K562 (cell line): Measurements from ENCODE around the gene MYH15. TPM values are rescaled to one million over a fixed set of nuclear protein-coding genes. Genes with fewer than 3 reads are reported as not detected.
A peak's percentile ranks its signal among the peaks of the same experiment; 100 is the strongest.

ENCODE experiments used
- ATAC-seq: fragments of 200-7000 bp; cut with Tn5 transposase; 3 replicates; pipeline ENCODE4 v1.9.1; 2020; ENCODE audit warnings: moderate library complexity
- Bru-seq: library from RNA; stranded (reverse); fragments of 400-500 nt; gene quantifications from one replicate; lab custom pipeline; 2021; lab: Mats Ljungman, UMichigan
- BruChase-seq, 2 experiments: library from RNA; stranded (reverse); fragments of 400-500 nt; gene quantifications; one replicate each; lab custom pipeline; 2021; lab: Mats Ljungman, UMichigan
- BruUV-seq: library from RNA; stranded (reverse); fragments of 400-500 nt; replicated peaks from 2 replicates; lab custom pipeline; 2021; lab: Mats Ljungman, UMichigan
- CTCF ChIA-PET: fragments of 300-600 bp; formaldehyde crosslinking; extraction: SDS; loops from one replicate; lab custom pipeline; 2021; ENCODE audit warnings: low intra/inter-chr PET ratio; lab: Yijun Ruan, JAX
- POLR2A ChIA-PET: fragments of 300-600, 350-650 bp; sonication (Branson Sonifier 250); formaldehyde crosslinking; extraction: SDS; loops from one replicate; lab custom pipeline; 2021; ENCODE audit warnings: antibody characterized with exemption, inconsistent platforms; lab: Yijun Ruan, JAX
- DNase-seq, 4 experiments: peaks; one replicate each; pipeline versions ENCODE4 v3.0.0 to v3.0.0-alpha.2; 2011 to 2018; ENCODE audit warnings: low spot score in 3 of 4, mixed read lengths in 3 of 4; ENCODE audit errors: extremely low read depth in 1 of 4
- FAIRE-seq: peaks from 2 replicates; lab custom pipeline; 2011; peaks lifted over from hg19 to GRCh38; lab: Jason Lieb, UNC
- H2AFZ ChIP-seq: 2 replicates; pipeline ENCODE4 v1.6.0; 2011; ENCODE audit warnings: low read depth, low read length, control low read depth, inconsistent platforms
- H3K27ac ChIP-seq: fragments of 200-600 bp; 3 replicates; pipeline ENCODE4 v1.8.0; 2011; ENCODE audit warnings: low read depth, mild to moderate bottlenecking, control low read depth, inconsistent platforms, low read length, moderate library complexity, mixed read lengths; ENCODE audit errors: extremely low read depth
- H3K27me3 ChIP-seq, 2 experiments: fragments of 300-600 bp in 1 of 2; 2 replicates in 1 of 2; 3 replicates in 1 of 2; pipeline versions ENCODE4 v1.6.0 to v1.8.0; 2011; ENCODE audit warnings: inconsistent platforms in 2 of 2, low read length in 2 of 2, mild to moderate bottlenecking in 1 of 2, mixed read lengths in 1 of 2, moderate library complexity in 1 of 2; ENCODE audit not compliant: control insufficient read depth in 2 of 2, insufficient read depth in 2 of 2
- H3K36me3 ChIP-seq: fragments of 300-600 bp; 3 replicates; pipeline ENCODE4 v1.8.0; 2011; ENCODE audit warnings: mild to moderate bottlenecking, low read length, inconsistent platforms; ENCODE audit not compliant: control insufficient read depth, insufficient read depth
- H3K4me1 ChIP-seq, 2 experiments: fragments of 200-600 bp in 1 of 2; replicated peaks in 1 of 2; 2 replicates in 1 of 2; 3 replicates in 1 of 2; pipeline versions ENCODE4 v1.5.1 to v1.8.0; 2011; ENCODE audit warnings: inconsistent platforms in 2 of 2, low read length in 2 of 2, mild to moderate bottlenecking in 1 of 2, mixed read lengths in 1 of 2, moderate library complexity in 1 of 2; ENCODE audit not compliant: control insufficient read depth in 2 of 2, insufficient read depth in 2 of 2
- H3K4me2 ChIP-seq: 2 replicates; pipeline ENCODE4 v1.6.1; 2011; ENCODE audit warnings: low read length, control low read depth, inconsistent platforms, mixed read lengths; ENCODE audit not compliant: insufficient read depth
- H3K4me3 ChIP-seq: fragments of 200-600 bp; sonication (generic), shearing (Covaris generic); 2 replicates; pipeline ENCODE4 v1.5.1; 2016; ENCODE audit warnings: control low read depth, inconsistent platforms
- H3K79me2 ChIP-seq: fragments of 200-600 bp; 3 replicates; pipeline ENCODE4 v1.8.0; 2011; ENCODE audit warnings: low read length, inconsistent platforms; ENCODE audit not compliant: control insufficient read depth, insufficient read depth
- H3K9ac ChIP-seq, 2 experiments: 2 replicates each; pipeline versions ENCODE4 v1.6.0 to v1.6.1; 2011; ENCODE audit warnings: low read depth in 2 of 2, low read length in 2 of 2, control low read depth in 1 of 2, inconsistent platforms in 1 of 2, mild to moderate bottlenecking in 1 of 2, mixed read lengths in 1 of 2; ENCODE audit not compliant: insufficient read depth in 1 of 2
- H3K9me1 ChIP-seq: one replicate; pipeline ENCODE4 v1.6.0; 2011; ENCODE audit warnings: inconsistent platforms, mild to moderate bottlenecking, low read length, moderate library complexity; ENCODE audit not compliant: control insufficient read depth, insufficient read depth
- H3K9me3 ChIP-seq: replicated peaks from 2 replicates; pipeline ENCODE4 v1.5.1; 2011; ENCODE audit warnings: low read depth, low read length, inconsistent platforms; ENCODE audit not compliant: control insufficient read depth, insufficient read depth
- H4K20me1 ChIP-seq: replicated peaks from 2 replicates; pipeline ENCODE4 v1.6.1; 2011; ENCODE audit warnings: low read length, inconsistent platforms, mixed read lengths; ENCODE audit not compliant: control insufficient read depth, insufficient read depth
- BHLHE40 ChIP-seq: IDR thresholded peaks from 2 replicates; pipeline ENCODE4 v1.6.1; 2011; ENCODE audit warnings: low read length, improper control_type of control experiment
- KLF1 ChIP-seq: fragments of 450-650 bp; IDR thresholded peaks from 2 replicates; pipeline ENCODE4 v1.6.1; 2016; ENCODE audit warnings: missing genetic modification characterization, missing compliant biosample characterization
- MTF1 ChIP-seq: fragments of 250-450 bp; sonication (Bioruptor Pico); IDR thresholded peaks from 2 replicates; pipeline ENCODE4 v1.9.0; 2021; ENCODE audit warnings: moderate library complexity, mild to moderate bottlenecking, inconsistent platforms, borderline replicate concordance
- MYNN ChIP-seq, 2 experiments: sonication (generic); formaldehyde crosslinking in 1 of 2; IDR thresholded peaks; 2 replicates each; pipeline versions ENCODE4 v1.5.0 to v1.6.1; 2016 to 2020; ENCODE audit warnings: antibody characterized with exemption in 1 of 2, missing genetic modification reagents in 1 of 2
- NONO ChIP-seq, 2 experiments: fragments of 200-400 bp in 1 of 2; fragments of 450-650 bp in 1 of 2; formaldehyde crosslinking in 1 of 2; IDR thresholded peaks; 2 replicates each; pipeline ENCODE4 v1.6.1; 2017; ENCODE audit warnings: low read depth in 2 of 2, mild to moderate bottlenecking in 2 of 2, moderate library complexity in 2 of 2, low read length in 1 of 2
- RAD21 ChIP-seq, 2 experiments: fragments of 250-450 bp in 1 of 2; fragments of 450-650 bp in 1 of 2; sonication (Bioruptor Pico) in 1 of 2; formaldehyde crosslinking in 1 of 2; IDR thresholded peaks in 1 of 2; conservative IDR thresholded peaks in 1 of 2; 2 replicates each; pipeline versions ENCODE4 v1.4.0 to v1.8.0; 2020 to 2022; ENCODE audit warnings: mild to moderate bottlenecking in 2 of 2, moderate library complexity in 1 of 2
- ZNF695 ChIP-seq: fragments of 450-650 bp; formaldehyde crosslinking; IDR thresholded peaks from 2 replicates; pipeline ENCODE4 v1.4.0; 2020; ENCODE audit warnings: mild to moderate bottlenecking, moderate library complexity
- WGBS: fragments of 100-300 bp; shearing (Covaris generic); methylation state at CpG from one replicate; pipeline ENCODE4 v1.1.6; 2016; ENCODE audit warnings: low coverage, mixed read lengths; ENCODE audit not compliant: insufficient coverage; ENCODE audit errors: missing lambda C conversion rate; 5-methylcytosine and 5-hydroxymethylcytosine counted together
- in situ Hi-C: fragments of 300-500 bp; cut with MboI; formaldehyde crosslinking; loops from 4 replicates; pipeline ENCODE4 v1.15.0; 2018; ENCODE audit warnings: inconsistent platforms, mixed read lengths
- intact Hi-C: fragments of 100-400 bp; cut with micrococcal nuclease; formaldehyde crosslinking; loops from 2 replicates; pipeline ENCODE4 v1.14.2; 2022
- long read RNA-seq, 3 experiments: library from polyadenylated mRNA in 2 of 3; library from RNA in 1 of 3; unstranded in 2 of 3; stranded (forward) in 1 of 3; transcript quantifications; one replicate each; pipeline ENCODE4 v2.0.0, GENCODE V29; 2019 to 2022
- polyA minus RNA-seq, 3 experiments: library from RNA; depleted of rRNA, polyadenylated mRNA; stranded (reverse); fragments of >200 nt; gene quantifications; 2 replicates each; pipeline ENCODE4 v1.2.3, GENCODE V29; 2011
- polyA plus RNA-seq, 8 experiments: library from polyadenylated mRNA; depleted of rRNA in 4 of 8; stranded (reverse) in 5 of 8; unstranded in 3 of 8; fragments of >200 nt; fragmentation: Nextera tagmentation in 2 of 8; fragmentation: Illumina TruSeq in 1 of 8; extraction: Ambion mirVana in 2 of 8; extraction: Trizol in 1 of 8; gene quantifications; 2 replicates each; pipeline versions ENCODE4 v1.2.1 to v1.2.3, GENCODE V29; 2011 to 2014; ENCODE audit warnings: inconsistent platforms in 1 of 8, missing spikeins in 1 of 8
- total RNA-seq, 7 experiments: library from RNA; depleted of rRNA in 6 of 7; stranded (reverse); fragments of >200 nt in 6 of 7; fragmentation: Illumina TruSeq in 2 of 7; extraction: Trizol in 2 of 7; gene quantifications; 2 replicates each; pipeline versions ENCODE4 v1.2.1 to v1.2.3, GENCODE V29; 2011 to 2021; ENCODE audit warnings: low replicate concordance in 1 of 7
- TF ChIP-seq, protein P1 (sequence below): IDR thresholded peaks from 2 replicates; pipeline ENCODE4 v1.6.1; 2014; ENCODE audit warnings: antibody characterized with exemption

Gene MYH15
- 0.14 TPM in 1 of 2 replicates, not detected in the other for total RNA-seq (2011; cell fraction: chromatin; rRNA removed; ENCODE audit: low replicate concordance)
- total RNA-seq (2011; cell fraction: nucleolus; rRNA removed), result not detected in 2 replicates
- total RNA-seq (2011; cell fraction: nucleoplasm; rRNA removed), result 0.15 TPM in 1 of 2 replicates, not detected in the other
- 0.14 and 0.24 TPM in 2 replicates for total RNA-seq (2014; rRNA removed)
- total RNA-seq (2014; rRNA removed; fragmentation: Illumina TruSeq; extraction: Trizol), result 0.22 and 0.25 TPM in 2 replicates
- 0.08 and 0.11 TPM in 2 replicates for total RNA-seq (2015; rRNA removed; fragmentation: Illumina TruSeq; extraction: Trizol)
- total RNA-seq (2021), result 0.07 and 0.29 TPM in 2 replicates
- polyA plus RNA-seq (2011; rRNA removed), result 0.03 and 0.04 TPM in 2 replicates
- polyA plus RNA-seq (2011; cell fraction: cytosol; rRNA removed), result not detected in 2 replicates
- 0.03 and 0.06 TPM in 2 replicates for polyA plus RNA-seq (2011; cell fraction: nucleus; rRNA removed)
- polyA plus RNA-seq (2012), result 0.16 and 10.6 TPM in 2 replicates
- polyA plus RNA-seq (2014; fragmentation: Illumina TruSeq; extraction: Trizol), result 0.12 and 0.17 TPM in 2 replicates
- under 1 TPM; 0.03 to 0.06 TPM for polyA plus RNA-seq (2014; fragmentation: Nextera tagmentation; extraction: Ambion mirVana)
- polyA plus RNA-seq (2014; rRNA removed), result 0.08 and 0.19 TPM in 2 replicates
- polyA minus RNA-seq (2011; rRNA and poly(A)+ RNA removed), result 0.03 and 0.04 TPM in 2 replicates
- not detected in 2 replicates for polyA minus RNA-seq (2011; cell fraction: cytosol; rRNA and poly(A)+ RNA removed)
- polyA minus RNA-seq (2011; cell fraction: nucleus; rRNA and poly(A)+ RNA removed), result under 0.01 and 0.11 TPM in 2 replicates
- percentile 9 among the genes with signal in this experiment for Bru-seq, nascent RNA
- BruChase-seq, experiment 1, labeled RNA remaining after a 2-hour chase, result percentile 24 among the genes with signal in this experiment
- percentile 24 among the genes with signal in this experiment for BruChase-seq, experiment 2, labeled RNA remaining after a 6-hour chase
- long read RNA-seq, experiment 1, result 0 reads
- long read RNA-seq, experiment 2, result 0 reads
- long read RNA-seq, experiment 3, result 0 reads

DNA sequence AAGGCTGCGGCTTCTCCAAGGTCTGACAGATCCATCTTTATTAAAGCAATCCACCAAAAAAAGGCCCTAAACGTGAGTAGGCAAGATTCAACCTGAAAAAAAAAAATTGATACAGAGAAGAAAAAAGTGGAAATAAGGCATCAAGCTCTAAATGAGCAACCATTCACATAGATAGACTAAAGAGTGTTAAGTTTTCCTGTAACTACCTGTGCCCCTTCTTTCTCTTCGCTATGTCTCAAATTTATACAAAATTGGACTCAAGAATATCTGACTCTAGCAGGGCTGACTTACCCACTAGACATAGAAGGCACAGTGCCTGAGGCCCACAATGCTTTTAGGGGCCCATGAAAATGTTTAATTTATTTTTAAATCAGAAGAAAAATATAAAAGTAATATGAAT, at the start of gene MYH15:
TSS of gene MYH15 (minus strand) at position 101 of the 400 bp plus-strand sequence. CDS start at position 35, 66 bp downstream.
- no peak within 1 kb of the TSS for H3K4me2 ChIP-seq
- no peak for FAIRE-seq
- no peak within 1 kb of the TSS for H3K4me3 ChIP-seq
- DNase-seq, result no peak
- H3K9me1 ChIP-seq, result no peaks in the 10 kb centered on the region
- H3K9ac ChIP-seq, result no peak within 1 kb of the TSS
- H3K27me3 ChIP-seq, result no peaks in the 10 kb centered on the region
- no peak within 1 kb of the TSS for H2AFZ ChIP-seq
- H3K27ac ChIP-seq, result no peak within 1 kb of the TSS
- no TSS peak for BruUV-seq
- intact Hi-C loops, result no loop called here
- no peaks in the 10 kb centered on the region for H3K79me2 ChIP-seq
- H3K4me1 ChIP-seq, result no peaks in the 10 kb centered on the region
- no peak for ATAC-seq
- no peaks in the 10 kb centered on the region for H4K20me1 ChIP-seq
- in situ Hi-C loops, result no loop called here
- ChIA-PET CTCF (no interaction called here), POLR2A (no interaction called here)
- 19% methylated on average over 3 of the region's 3 CpGs for WGBS
- H3K36me3 ChIP-seq, result no peaks in the 10 kb centered on the region
- H3K9me3 ChIP-seq, result no peaks in the 10 kb centered on the region
- TF ChIP-seq, protein P1, sequence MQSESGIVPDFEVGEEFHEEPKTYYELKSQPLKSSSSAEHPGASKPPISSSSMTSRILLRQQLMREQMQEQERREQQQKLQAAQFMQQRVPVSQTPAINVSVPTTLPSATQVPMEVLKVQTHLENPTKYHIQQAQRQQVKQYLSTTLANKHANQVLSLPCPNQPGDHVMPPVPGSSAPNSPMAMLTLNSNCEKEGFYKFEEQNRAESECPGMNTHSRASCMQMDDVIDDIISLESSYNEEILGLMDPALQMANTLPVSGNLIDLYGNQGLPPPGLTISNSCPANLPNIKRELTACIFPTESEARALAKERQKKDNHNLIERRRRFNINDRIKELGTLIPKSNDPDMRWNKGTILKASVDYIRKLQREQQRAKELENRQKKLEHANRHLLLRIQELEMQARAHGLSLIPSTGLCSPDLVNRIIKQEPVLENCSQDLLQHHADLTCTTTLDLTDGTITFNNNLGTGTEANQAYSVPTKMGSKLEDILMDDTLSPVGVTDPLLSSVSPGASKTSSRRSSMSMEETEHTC, result no peak
- TF ChIP-seq MYNN (IDR thresholded peaks at IDR 0.05) (no peak), MYNN (CRISPR knock-in tag; IDR thresholded peaks at IDR 0.05) (no peak), BHLHE40 (no peak), RAD21 (CRISPR knock-in tag; conservative IDR thresholded peaks at IDR 0.05 in 1 of 2, IDR thresholded peaks at IDR 0.05 in 1 of 2) (no peak), ZNF695 (CRISPR knock-in tag) (no peak), KLF1 (no peak), MTF1 (no peak), NONO (IDR thresholded peaks at IDR 0.05; ENCODE audit: low read depth in 2 of 2, low read length in 1 of 2) (no peak)
